ENCODE measurements around the gene TNK1. TPM values are rescaled to one million over a fixed set of nuclear protein-coding genes. Genes with fewer than 3 reads are reported as not detected.
"Not testable (repeated sequence)": the region's sequence is repeated elsewhere in the genome, so short reads cannot be mapped to it uniquely, and the experiment has no call there.

TNK1 gene
- total and polyA plus RNA-seq, 2 experiments from 2014 or later = 6.1 to 8.9 TPM

DNA sequence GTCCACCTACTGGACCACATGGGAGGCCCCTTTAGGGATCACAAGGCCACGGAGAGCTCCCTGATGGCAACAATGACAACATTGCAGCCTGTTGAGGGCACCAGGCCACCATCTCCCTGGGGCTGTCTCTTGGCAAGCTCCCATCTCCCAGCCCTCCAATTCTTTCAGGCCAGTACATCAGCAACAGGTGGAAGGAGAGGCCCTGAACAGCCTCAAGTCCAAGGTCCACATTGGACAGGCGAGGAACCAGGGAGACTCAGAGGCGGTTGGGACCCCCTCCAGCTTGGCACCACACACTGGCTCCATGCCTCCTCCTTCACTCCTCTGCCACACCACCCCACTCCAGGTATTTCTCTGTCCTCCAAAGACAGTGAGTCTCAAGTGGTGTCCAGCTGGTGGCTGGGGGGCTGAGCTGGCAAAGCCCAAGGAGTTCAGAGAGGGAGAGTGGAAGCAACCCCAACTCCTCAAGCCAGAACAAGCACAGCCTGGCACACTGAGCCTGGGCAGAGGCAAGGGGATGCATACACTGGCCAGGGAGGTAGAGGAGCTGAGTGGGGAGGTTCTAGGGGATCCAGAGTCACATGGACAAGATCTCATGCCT is 45.9 kb upstream of the TNK1 start (continued):
- TF ChIP-seq, protein P1, sequence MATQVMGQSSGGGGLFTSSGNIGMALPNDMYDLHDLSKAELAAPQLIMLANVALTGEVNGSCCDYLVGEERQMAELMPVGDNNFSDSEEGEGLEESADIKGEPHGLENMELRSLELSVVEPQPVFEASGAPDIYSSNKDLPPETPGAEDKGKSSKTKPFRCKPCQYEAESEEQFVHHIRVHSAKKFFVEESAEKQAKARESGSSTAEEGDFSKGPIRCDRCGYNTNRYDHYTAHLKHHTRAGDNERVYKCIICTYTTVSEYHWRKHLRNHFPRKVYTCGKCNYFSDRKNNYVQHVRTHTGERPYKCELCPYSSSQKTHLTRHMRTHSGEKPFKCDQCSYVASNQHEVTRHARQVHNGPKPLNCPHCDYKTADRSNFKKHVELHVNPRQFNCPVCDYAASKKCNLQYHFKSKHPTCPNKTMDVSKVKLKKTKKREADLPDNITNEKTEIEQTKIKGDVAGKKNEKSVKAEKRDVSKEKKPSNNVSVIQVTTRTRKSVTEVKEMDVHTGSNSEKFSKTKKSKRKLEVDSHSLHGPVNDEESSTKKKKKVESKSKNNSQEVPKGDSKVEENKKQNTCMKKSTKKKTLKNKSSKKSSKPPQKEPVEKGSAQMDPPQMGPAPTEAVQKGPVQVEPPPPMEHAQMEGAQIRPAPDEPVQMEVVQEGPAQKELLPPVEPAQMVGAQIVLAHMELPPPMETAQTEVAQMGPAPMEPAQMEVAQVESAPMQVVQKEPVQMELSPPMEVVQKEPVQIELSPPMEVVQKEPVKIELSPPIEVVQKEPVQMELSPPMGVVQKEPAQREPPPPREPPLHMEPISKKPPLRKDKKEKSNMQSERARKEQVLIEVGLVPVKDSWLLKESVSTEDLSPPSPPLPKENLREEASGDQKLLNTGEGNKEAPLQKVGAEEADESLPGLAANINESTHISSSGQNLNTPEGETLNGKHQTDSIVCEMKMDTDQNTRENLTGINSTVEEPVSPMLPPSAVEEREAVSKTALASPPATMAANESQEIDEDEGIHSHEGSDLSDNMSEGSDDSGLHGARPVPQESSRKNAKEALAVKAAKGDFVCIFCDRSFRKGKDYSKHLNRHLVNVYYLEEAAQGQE (IDR thresholded peaks at IDR 0.05; ENCODE audit: unreplicated experiment) = no peak
- TF ChIP-seq, protein P2, sequence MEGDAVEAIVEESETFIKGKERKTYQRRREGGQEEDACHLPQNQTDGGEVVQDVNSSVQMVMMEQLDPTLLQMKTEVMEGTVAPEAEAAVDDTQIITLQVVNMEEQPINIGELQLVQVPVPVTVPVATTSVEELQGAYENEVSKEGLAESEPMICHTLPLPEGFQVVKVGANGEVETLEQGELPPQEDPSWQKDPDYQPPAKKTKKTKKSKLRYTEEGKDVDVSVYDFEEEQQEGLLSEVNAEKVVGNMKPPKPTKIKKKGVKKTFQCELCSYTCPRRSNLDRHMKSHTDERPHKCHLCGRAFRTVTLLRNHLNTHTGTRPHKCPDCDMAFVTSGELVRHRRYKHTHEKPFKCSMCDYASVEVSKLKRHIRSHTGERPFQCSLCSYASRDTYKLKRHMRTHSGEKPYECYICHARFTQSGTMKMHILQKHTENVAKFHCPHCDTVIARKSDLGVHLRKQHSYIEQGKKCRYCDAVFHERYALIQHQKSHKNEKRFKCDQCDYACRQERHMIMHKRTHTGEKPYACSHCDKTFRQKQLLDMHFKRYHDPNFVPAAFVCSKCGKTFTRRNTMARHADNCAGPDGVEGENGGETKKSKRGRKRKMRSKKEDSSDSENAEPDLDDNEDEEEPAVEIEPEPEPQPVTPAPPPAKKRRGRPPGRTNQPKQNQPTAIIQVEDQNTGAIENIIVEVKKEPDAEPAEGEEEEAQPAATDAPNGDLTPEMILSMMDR (conservative IDR thresholded peaks at IDR 0.05; ENCODE audit: low read depth in 2 of 2) = no peak
- TF ChIP-seq, protein P3, sequence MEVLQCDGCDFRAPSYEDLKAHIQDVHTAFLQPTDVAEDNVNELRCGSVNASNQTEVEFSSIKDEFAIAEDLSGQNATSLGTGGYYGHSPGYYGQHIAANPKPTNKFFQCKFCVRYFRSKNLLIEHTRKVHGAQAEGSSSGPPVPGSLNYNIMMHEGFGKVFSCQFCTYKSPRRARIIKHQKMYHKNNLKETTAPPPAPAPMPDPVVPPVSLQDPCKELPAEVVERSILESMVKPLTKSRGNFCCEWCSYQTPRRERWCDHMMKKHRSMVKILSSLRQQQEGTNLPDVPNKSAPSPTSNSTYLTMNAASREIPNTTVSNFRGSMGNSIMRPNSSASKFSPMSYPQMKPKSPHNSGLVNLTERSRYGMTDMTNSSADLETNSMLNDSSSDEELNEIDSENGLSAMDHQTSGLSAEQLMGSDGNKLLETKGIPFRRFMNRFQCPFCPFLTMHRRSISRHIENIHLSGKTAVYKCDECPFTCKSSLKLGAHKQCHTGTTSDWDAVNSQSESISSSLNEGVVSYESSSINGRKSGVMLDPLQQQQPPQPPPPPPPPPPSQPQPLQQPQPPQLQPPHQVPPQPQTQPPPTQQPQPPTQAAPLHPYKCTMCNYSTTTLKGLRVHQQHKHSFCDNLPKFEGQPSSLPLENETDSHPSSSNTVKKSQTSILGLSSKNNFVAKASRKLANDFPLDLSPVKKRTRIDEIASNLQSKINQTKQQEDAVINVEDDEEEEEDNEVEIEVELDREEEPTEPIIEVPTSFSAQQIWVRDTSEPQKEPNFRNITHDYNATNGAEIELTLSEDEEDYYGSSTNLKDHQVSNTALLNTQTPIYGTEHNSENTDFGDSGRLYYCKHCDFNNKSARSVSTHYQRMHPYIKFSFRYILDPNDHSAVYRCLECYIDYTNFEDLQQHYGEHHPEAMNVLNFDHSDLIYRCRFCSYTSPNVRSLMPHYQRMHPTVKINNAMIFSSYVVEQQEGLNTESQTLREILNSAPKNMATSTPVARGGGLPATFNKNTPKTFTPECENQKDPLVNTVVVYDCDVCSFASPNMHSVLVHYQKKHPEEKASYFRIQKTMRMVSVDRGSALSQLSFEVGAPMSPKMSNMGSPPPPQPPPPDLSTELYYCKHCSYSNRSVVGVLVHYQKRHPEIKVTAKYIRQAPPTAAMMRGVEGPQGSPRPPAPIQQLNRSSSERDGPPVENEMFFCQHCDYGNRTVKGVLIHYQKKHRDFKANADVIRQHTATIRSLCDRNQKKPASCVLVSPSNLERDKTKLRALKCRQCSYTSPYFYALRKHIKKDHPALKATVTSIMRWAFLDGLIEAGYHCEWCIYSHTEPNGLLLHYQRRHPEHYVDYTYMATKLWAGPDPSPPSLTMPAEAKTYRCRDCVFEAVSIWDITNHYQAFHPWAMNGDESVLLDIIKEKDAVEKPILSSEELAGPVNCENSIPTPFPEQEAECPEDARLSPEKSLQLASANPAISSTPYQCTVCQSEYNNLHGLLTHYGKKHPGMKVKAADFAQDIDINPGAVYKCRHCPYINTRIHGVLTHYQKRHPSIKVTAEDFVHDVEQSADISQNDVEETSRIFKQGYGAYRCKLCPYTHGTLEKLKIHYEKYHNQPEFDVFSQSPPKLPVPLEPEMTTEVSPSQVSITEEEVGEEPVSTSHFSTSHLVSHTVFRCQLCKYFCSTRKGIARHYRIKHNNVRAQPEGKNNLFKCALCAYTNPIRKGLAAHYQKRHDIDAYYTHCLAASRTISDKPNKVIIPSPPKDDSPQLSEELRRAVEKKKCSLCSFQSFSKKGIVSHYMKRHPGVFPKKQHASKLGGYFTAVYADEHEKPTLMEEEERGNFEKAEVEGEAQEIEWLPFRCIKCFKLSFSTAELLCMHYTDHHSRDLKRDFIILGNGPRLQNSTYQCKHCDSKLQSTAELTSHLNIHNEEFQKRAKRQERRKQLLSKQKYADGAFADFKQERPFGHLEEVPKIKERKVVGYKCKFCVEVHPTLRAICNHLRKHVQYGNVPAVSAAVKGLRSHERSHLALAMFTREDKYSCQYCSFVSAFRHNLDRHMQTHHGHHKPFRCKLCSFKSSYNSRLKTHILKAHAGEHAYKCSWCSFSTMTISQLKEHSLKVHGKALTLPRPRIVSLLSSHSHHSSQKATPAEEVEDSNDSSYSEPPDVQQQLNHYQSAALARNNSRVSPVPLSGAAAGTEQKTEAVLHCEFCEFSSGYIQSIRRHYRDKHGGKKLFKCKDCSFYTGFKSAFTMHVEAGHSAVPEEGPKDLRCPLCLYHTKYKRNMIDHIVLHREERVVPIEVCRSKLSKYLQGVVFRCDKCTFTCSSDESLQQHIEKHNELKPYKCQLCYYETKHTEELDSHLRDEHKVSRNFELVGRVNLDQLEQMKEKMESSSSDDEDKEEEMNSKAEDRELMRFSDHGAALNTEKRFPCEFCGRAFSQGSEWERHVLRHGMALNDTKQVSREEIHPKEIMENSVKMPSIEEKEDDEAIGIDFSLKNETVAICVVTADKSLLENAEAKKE (CRISPR knock-in tag; IDR thresholded peaks at IDR 0.05) = no peak

DNA sequence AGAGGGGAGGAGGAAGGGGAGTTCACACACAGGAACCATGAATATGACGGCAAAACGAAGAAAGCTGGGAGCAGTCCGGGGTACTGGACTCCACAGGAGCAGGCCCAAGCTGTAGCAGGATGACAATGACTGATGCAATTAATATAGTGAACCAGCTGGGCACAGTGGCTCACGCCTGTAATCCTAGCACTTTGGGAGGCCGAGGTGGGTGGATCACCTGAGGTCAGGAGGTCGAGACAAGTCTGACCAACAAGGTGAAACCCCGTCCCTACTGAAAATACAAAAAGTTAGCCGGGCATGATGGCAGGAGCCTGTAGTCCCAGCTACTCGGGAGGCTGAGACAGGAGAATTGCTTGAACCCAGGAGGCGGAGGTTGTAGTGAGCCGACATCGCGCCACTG is 45.1 kb upstream of the TNK1 start:
- not testable (repeated sequence) for DNase-seq (ENCODE audit: low spot score); H3K27me3 ChIP-seq (ENCODE audit: insufficient read depth); H3K27me3 Mint-ChIP-seq (ENCODE audit: insufficient read depth, low read depth, poor library complexity); H2AFZ ChIP-seq; H3K79me2 ChIP-seq (replicated peaks; ENCODE audit: insufficient read depth); H4K20me1 ChIP-seq (replicated peaks; ENCODE audit: insufficient read depth); H3K9me2 ChIP-seq (ENCODE audit: insufficient read depth); ATAC-seq; H3K36me3 ChIP-seq (ENCODE audit: insufficient read depth); H3K36me3 Mint-ChIP-seq (ENCODE audit: low read depth); H3K9me3 Mint-ChIP-seq
- Histone ChIP-seq H3K4me2 (peak overlapping the region; percentile 78; the same call in 1 of the 2 replicates), H3K27ac (ENCODE audit: low read depth) (peak overlapping the region; percentile 95; the same call in 1 of the 2 replicates), H3K4me1 (ENCODE audit: insufficient read depth) (peaks cover 20% of the 10 kb centered on the region), H3F3A (replicated peaks; ENCODE audit: low read depth) (peaks cover 31% of the 10 kb centered on the region), H3K4me3 (peak overlapping the region; percentile 53; the same call in 1 of the 2 replicates)
- H3K4me3 Mint-ChIP-seq = peak overlapping the region; percentile 66; the same call in 2 of the 3 replicates
- peaks cover 31% of the 10 kb centered on the region for H3K4me1 Mint-ChIP-seq
- H3K27ac Mint-ChIP-seq = peak overlapping the region; percentile 87; the same call in 1 of the 2 replicates
